DOHH2 (cell line): Measurements from ENCODE around the gene NEURL2.
"Not testable (repeated sequence)": the region's sequence is repeated elsewhere in the genome, so short reads cannot be mapped to it uniquely, and the experiment has no call there.

Experiments
- CTCF ChIP-seq: fragments of 200-600 bp; sonication (generic); IDR thresholded peaks from one replicate; pipeline ENCODE4 v1.5.1; 2014; ENCODE audit warnings: antibody characterized with exemption, mild to moderate bottlenecking, low read depth, low read length; ENCODE audit not compliant: poor library complexity, severe bottlenecking
- EZH2phosphoT487 ChIP-seq: fragments of 200-600 bp; sonication (generic); IDR thresholded peaks from 2 replicates; pipeline ENCODE4 v1.6.1; 2017; ENCODE audit warnings: borderline replicate concordance, mild to moderate bottlenecking, antibody characterized with exemption, low read length, moderate library complexity, mixed read lengths

DNA sequence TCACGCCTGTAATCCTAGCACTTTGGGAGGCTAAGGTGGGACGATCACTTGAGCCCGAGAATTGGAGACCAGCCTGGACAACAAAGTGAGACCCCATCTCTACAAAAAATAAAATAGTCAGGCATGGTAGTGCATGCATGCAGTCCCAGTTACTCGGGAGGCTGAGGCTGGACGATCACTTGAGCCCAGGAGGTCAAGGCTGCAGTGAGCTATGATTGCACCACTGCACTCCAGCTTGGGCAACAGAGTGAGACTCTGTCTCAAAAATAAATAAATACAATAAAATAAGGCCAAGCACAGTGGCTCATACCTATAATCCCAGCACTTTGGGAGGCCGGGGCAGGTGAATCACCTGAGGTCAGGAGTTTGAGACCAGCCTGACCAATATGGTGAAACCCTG is 10.3 kb upstream of the NEURL2 start:
- TF ChIP-seq CTCF, EZH2phosphoT487: not testable (repeated sequence)
